IPS-15b (cell line): Measurements from ENCODE around the gene DIP2C.
"Not testable (repeated sequence)": the region's sequence is repeated elsewhere in the genome, so short reads cannot be mapped to it uniquely, and the experiment has no call there.

ENCODE experiments used
- H3K27me3 ChIP-seq: one replicate; pipeline ENCODE4 v1.6.1; 2013; ENCODE audit warnings: low read length; ENCODE audit not compliant: control insufficient read depth, insufficient read depth
- H3K36me3 ChIP-seq: one replicate; pipeline ENCODE4 v1.6.1; 2013; ENCODE audit warnings: low read length; ENCODE audit not compliant: control insufficient read depth, insufficient read depth
- H3K4me1 ChIP-seq: one replicate; pipeline ENCODE4 v1.6.1; 2013; ENCODE audit warnings: mild to moderate bottlenecking, low read length; ENCODE audit not compliant: control insufficient read depth, insufficient read depth
- H3K4me3 ChIP-seq: one replicate; pipeline ENCODE4 v1.5.1; 2013; ENCODE audit warnings: low read depth, low read length
- H3K9ac ChIP-seq: one replicate; pipeline ENCODE4 v1.6.1; 2013; ENCODE audit warnings: low read depth, mild to moderate bottlenecking, low read length
- H3K9me3 ChIP-seq: one replicate; pipeline ENCODE4 v1.6.1; 2013; ENCODE audit warnings: mild to moderate bottlenecking, low read length; ENCODE audit not compliant: control insufficient read depth, insufficient read depth

The DIP2C gene

GRCh38 chr10:519716-520401, 169.6 kb downstream of the DIP2C start:
- Histone ChIP-seq H3K4me1 (no peaks in the 10 kb centered on the region), H3K27me3 (no peaks in the 10 kb centered on the region), H3K9ac (no peak overlapping the region), H3K4me3 (no peak overlapping the region), H3K36me3 (no peaks in the 10 kb centered on the region), H3K9me3 (no peaks in the 10 kb centered on the region)

GRCh38 chr10:519055-519715, 170.3 kb downstream of the DIP2C start:
- no peaks in the 10 kb centered on the region for H3K36me3 ChIP-seq
- H3K9me3 ChIP-seq: no peaks in the 10 kb centered on the region
- no peak overlapping the region for H3K9ac ChIP-seq
- H3K4me1 ChIP-seq: no peaks in the 10 kb centered on the region
- no peaks in the 10 kb centered on the region for H3K27me3 ChIP-seq
- H3K4me3 ChIP-seq: no peak overlapping the region

GRCh38 chr10:517872-518475, 171.5 kb downstream of the DIP2C start:
- H3K36me3 ChIP-seq: no peaks in the 10 kb centered on the region
- no peaks in the 10 kb centered on the region for H3K4me1 ChIP-seq
- H3K9me3 ChIP-seq: no peaks in the 10 kb centered on the region
- no peaks in the 10 kb centered on the region for H3K27me3 ChIP-seq
- no peak overlapping the region for H3K9ac ChIP-seq
- H3K4me3 ChIP-seq: no peak overlapping the region

- no peaks in the 10 kb centered on the region for H3K9me3 ChIP-seq
- no peaks in the 10 kb centered on the region for H3K36me3 ChIP-seq
- H3K27me3 ChIP-seq: no peaks in the 10 kb centered on the region
- no peak overlapping the region for H3K4me3 ChIP-seq
- no peak overlapping the region for H3K9ac ChIP-seq
- H3K4me1 ChIP-seq: no peaks in the 10 kb centered on the region
These were observed 172.1 kb downstream of the DIP2C start for GRCh38 chr10:517241-517830.

GRCh38 chr10:516764-517163, 172.7 kb downstream of the DIP2C start:
- Histone ChIP-seq H3K36me3 (no peaks in the 10 kb centered on the region), H3K4me3 (no peak overlapping the region), H3K4me1 (no peaks in the 10 kb centered on the region), H3K9ac (no peak overlapping the region), H3K9me3 (no peaks in the 10 kb centered on the region), H3K27me3 (no peaks in the 10 kb centered on the region)

- no peak overlapping the region for H3K4me3 ChIP-seq
- no peaks in the 10 kb centered on the region for H3K27me3 ChIP-seq
- no peaks in the 10 kb centered on the region for H3K9me3 ChIP-seq
- H3K4me1 ChIP-seq: no peaks in the 10 kb centered on the region
- no peak overlapping the region for H3K9ac ChIP-seq
- no peaks in the 10 kb centered on the region for H3K36me3 ChIP-seq
These were observed 173.8 kb downstream of the DIP2C start for GRCh38 chr10:515674-516073.

GRCh38 chr10:514137-514671, 175.3 kb downstream of the DIP2C start:
- Histone ChIP-seq H3K9me3 (no peaks in the 10 kb centered on the region), H3K36me3 (no peaks in the 10 kb centered on the region), H3K4me3 (no peak overlapping the region), H3K4me1 (no peaks in the 10 kb centered on the region), H3K9ac (no peak overlapping the region), H3K27me3 (peaks cover 14% of the 10 kb centered on the region)

- Histone ChIP-seq H3K4me1 (no peaks in the 10 kb centered on the region), H3K4me3 (no peak overlapping the region), H3K9ac (no peak overlapping the region), H3K9me3 (no peaks in the 10 kb centered on the region), H3K27me3 (peaks cover 23% of the 10 kb centered on the region), H3K36me3 (no peaks in the 10 kb centered on the region)
These were observed 176.1 kb downstream of the DIP2C start for GRCh38 chr10:513393-513792.

GRCh38 chr10:512661-513060, 176.8 kb downstream of the DIP2C start:
- not testable (repeated sequence) for H3K4me3 ChIP-seq, H3K4me1 ChIP-seq, H3K9me3 ChIP-seq

GRCh38 chr10:511849-512191, 177.6 kb downstream of the DIP2C start:
- no peak overlapping the region for H3K9ac ChIP-seq

More at GRCh38 chr10:512661-513060, 176.8 kb downstream of the DIP2C start:
- not testable (repeated sequence) for H3K36me3 ChIP-seq, H3K9ac ChIP-seq
- H3K27me3 ChIP-seq: peaks cover 27% of the 10 kb centered on the region

GRCh38 chr10:511101-511848, 178.2 kb downstream of the DIP2C start:
- Histone ChIP-seq H3K9ac (peak overlapping the region; percentile 5), H3K4me3 (no peak overlapping the region), H3K9me3 (no peaks in the 10 kb centered on the region), H3K4me1 (no peaks in the 10 kb centered on the region), H3K36me3 (no peaks in the 10 kb centered on the region), H3K27me3 (peaks cover 35% of the 10 kb centered on the region)

More at GRCh38 chr10:511849-512191, 177.6 kb downstream of the DIP2C start:
- Histone ChIP-seq H3K27me3 (peaks cover 30% of the 10 kb centered on the region), H3K4me3 (no peak overlapping the region), H3K4me1 (no peaks in the 10 kb centered on the region), H3K9me3 (no peaks in the 10 kb centered on the region), H3K36me3 (no peaks in the 10 kb centered on the region)
